Head of caudate nucleus (tissue), 42 donors: ENCODE results near the gene BLOC1S1.

Source experiments
- DNase-seq, 42 donors: peaks; one replicate each; pipeline versions ENCODE4 v3.0.0 to v3.0.0-alpha.2; 2020 to 2021; ENCODE audit warnings: mixed read lengths in 7 of 42
- intact Hi-C: fragments of 100-400 bp; cut with DNase I; formaldehyde crosslinking; loops from one replicate; pipeline ENCODE4 v1.15.0; 2022

The BLOC1S1 gene

DNA sequence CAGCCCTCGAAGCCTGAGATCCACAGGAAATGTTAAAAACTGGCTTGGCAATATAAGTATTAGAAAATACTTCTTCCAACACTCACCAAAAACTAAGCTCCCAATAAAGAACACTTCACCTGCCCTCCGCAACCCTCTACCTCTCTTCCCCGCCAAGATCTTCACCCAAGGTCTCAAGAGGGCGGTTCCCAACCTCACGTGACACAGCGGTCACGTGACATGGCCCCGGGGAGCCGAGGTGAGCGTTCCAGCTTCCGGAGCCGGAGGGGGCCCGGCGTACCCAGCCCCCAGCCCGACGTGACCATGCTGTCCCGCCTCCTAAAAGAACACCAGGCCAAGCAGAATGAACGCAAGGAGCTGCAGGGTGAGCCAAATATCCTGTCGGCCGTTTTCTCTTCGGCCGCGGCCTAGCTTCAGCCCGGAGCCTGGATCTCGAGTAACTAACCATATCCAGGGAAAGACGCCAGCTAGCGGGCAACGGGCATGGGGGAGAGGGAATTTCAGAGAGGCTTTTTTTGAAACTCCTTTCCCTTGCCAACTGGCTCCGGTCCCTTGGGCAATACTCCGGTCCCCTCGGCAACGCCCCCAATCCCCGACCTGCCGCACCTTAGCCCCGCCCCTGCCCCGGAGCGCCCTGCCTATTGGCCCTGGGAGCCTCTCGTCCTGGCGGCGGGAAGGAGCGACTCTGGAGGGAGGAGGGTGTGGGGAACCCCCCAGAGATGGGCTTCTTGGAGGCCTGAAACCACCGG lies at the start of gene BLOC1S1:
BLOC1S1 (plus strand) TSS at position 214 of the 749 bp plus-strand sequence; CDS start at position 220, 6 bp downstream.
- peak; percentile 83 to 97 (median 93) for DNase-seq
- intact Hi-C loops: no loop called here

DNA sequence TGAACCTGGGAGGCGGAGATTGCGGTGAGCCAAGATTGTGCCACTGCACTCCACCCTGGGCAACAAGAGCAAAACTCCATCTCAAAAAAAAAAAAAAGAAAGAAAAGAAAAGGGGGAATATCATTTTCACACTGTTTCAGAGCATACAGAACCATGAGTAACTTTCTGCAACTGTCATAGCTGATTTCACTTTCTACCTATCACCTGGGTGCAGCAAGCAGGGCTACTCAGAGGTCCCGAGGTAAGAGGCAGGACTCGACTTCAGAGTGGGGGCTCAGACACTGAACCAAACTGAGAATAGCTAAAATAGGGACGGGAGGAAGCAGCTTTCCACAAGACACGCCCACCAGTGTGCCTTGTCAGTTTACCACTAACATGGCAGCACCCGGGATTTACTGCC lies 49.3 kb upstream of the BLOC1S1 start:
- intact Hi-C loops: no loop called here
- peak in 2 of 42 donors; percentile 11 for DNase-seq

DNA sequence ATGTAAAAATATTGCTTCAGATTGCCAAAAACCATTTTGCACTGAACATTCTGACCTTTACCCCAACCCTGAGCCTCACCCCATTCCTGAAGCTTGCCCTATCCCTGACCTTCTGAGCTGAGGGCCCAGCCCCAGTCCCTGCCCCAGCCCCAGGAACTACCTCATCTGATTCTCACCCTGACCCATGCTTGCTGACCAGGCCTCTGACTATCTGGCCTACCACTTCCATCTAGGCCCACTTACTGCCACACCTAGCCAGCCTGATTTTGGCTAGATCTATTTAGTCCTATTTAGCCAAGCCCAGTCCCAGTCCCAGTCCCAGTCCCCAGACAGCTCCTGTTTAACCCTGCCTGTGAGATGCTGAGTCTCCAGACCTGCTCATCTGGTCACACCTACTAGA lies 45.6 kb upstream of the BLOC1S1 start:
- intact Hi-C loops: no loop called here
- DNase-seq: peak in 2 of 42 donors; percentile 4 to 13

DNA sequence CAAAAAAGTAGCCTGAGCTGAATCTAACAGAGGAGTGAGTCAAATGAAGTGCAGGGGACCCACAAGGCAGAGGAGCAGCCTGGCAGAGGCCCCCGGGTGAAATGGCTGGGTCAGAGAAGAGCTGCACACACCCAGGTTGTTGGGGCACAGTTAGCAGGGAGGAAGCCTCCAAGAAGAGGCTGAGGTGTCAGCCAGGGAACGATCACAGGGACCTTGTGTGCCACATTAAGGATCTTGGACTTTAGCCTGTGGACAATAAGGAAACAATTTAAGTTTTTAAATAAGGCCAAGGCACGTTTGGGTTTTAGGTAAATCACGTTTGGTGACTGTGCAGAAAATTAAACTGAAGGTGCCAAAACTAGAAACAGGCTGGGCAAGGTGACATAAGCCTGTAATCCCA lies 44.1 kb upstream of the BLOC1S1 start:
- peak in 1 of 42 donors; percentile 23 for DNase-seq
- intact Hi-C loops: no loop called here

DNA sequence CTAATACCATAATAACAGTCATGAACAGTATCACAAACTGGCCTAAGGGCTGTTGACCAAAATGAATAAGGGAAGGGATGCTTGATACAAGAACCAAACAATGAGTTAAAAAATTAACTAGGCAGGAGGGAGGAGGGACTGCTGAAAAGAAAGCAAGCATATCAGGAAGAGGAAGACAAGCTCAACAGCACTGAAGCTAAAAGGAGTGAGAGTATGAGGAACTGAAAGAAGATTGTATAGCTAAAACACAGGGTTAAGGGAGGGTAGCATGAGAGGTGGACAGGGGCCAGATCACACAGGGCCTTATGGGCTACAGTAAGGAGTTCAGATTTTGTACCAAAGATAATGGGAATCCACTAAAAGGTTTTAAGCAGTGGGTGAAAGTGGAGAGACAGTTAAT lies 42.2 kb upstream of the BLOC1S1 start:
- intact Hi-C loops: no loop called here
- no peak for DNase-seq

DNA sequence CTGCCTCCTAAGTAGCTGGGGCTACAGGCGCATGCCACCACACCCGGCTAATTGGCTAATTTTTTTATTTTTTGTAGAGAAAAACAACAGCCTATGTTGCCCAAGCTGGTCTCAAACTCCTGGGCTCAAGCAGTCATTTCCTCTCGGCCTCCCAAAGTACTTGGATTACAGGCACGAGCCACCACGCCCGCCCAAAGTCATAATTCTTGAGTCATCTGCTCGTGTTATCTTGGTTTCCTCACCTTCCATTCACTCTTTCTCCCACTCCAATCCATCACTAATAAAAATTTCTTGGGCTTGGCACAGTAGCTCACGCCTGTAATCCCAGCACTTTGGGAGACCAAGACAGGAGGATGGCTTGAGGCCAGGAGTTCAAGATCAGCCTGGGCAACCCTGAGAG lies 40.2 kb upstream of the BLOC1S1 start:
- intact Hi-C loops: no loop called here
- DNase-seq: peak in 1 of 42 donors; percentile 13

DNA sequence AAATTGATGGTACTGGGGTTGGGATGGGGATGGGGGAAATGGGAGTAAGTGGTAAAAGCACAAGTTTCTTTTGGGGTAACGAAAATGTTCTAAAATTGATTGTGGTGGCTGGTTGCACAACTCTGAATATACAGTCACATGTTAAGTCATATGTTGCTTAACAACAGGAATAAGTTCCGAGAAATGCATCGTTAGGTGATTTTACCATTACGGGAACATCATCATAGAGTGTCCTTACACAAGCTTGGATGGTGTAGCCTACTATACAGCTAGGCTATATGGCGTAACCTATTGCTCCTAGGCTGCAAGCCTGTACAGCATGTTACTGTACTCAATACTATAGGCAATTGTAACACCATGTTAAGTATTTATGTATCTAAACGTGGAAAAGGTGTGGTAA lies 39.1 kb upstream of the BLOC1S1 start:
- no peak for DNase-seq
- intact Hi-C loops: no loop called here

DNA sequence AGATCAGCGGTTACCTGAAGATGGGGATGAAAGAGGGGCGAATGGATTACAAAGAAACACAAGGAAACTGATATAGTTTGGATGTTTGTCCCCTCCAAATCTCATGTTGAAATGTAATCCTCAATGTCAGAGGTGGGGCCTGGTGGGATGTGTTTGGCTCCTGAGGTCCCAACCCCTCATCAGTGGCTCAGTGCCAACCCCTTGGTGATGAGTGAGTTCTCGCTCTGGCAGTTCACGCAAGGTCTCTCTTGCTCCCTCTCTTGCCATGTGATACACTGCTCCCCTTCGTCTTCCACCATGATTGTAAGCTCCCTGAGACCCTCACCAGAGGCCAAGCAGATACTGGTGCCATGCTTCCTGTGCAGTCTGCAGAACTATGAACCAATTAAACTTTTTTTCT lies 36.2 kb upstream of the BLOC1S1 start:
- intact Hi-C loops: no loop called here
- DNase-seq: no peak

DNA sequence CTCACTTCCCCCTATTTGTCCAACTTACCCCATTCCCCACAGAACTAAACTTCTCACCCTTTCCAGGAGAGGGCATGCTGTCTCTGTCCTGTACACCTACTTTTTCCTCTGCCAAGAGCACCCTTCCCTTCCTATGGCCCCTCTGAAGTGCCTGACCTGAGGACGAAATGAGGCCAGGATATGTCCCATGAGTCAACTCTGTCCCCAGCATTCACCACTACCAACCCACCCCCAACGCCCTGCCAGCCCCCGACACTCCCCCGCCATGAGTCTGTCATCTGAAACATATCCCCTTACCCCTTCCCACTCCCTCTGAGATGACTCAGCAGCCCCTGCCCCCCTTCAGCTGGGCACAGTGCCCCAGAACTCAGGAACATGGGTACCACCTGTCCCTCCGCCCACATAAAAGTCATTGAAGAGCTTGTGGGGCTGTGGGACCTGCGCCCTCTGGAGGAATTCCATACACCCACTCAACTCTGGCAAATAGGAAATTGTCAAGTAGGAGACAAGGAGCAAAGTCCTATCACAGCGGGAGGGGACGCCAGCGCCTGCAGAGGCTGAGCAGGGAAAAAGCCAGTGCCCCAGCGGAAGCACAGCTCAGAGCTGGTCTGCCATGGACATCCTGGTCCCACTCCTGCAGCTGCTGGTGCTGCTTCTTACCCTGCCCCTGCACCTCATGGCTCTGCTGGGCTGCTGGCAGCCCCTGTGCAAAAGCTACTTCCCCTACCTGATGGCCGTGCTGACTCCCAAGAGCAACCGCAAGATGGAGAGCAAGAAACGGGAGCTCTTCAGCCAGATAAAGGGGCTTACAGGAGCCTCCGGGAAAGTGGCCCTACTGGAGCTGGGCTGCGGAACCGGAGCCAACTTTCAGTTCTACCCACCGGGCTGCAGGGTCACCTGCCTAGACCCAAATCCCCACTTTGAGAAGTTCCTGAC lies 34.4 kb upstream of the BLOC1S1 start:
- intact Hi-C loops: no loop called here
- peak in 30 of 42 donors; percentile 4 to 66 (median 31) for DNase-seq

DNA sequence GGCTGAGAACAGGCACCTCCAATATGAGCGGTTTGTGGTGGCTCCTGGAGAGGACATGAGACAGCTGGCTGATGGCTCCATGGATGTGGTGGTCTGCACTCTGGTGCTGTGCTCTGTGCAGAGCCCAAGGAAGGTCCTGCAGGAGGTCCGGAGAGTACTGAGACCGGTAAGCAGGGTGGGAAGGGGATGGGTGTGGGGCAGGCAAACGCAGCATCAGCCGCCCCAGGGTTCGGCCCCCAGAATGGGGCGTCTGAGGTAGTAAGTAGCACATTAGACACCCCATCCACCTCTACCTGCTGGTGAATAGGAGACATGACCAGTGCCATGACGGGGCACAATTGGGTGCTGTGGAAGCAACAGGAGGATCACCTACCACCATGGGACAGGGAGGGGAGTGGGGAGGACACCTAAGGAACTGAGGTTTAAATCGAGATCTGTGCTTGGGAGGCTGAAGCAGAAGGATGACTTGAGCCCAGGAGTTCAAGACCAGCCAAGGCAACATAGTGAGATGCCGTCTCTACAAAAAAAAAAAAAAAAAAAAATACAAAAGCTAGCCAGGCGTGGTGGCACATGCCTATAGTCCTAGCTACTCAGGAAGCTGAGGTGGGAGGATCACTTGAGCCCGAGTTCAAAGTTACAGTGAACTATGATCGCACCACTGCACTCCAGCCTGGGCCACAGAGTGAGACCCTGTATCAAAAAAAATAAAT lies 33.6 kb upstream of the BLOC1S1 start:
- intact Hi-C loops: no loop called here
- peak in 1 of 42 donors; percentile 30 for DNase-seq

DNA sequence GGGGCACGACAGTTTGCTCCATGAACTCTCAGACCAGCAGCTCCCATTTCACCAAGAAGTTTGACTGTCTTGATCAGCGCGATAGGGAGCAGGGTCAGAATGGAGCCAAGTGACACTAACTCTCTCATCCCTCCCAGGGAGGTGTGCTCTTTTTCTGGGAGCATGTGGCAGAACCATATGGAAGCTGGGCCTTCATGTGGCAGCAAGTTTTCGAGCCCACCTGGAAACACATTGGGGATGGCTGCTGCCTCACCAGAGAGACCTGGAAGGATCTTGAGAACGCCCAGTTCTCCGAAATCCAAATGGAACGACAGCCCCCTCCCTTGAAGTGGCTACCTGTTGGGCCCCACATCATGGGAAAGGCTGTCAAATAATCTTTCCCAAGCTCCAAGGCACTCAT lies 32.2 kb upstream of the BLOC1S1 start:
- peak in 1 of 42 donors; percentile 23 for DNase-seq
- intact Hi-C loops: no loop called here

DNA sequence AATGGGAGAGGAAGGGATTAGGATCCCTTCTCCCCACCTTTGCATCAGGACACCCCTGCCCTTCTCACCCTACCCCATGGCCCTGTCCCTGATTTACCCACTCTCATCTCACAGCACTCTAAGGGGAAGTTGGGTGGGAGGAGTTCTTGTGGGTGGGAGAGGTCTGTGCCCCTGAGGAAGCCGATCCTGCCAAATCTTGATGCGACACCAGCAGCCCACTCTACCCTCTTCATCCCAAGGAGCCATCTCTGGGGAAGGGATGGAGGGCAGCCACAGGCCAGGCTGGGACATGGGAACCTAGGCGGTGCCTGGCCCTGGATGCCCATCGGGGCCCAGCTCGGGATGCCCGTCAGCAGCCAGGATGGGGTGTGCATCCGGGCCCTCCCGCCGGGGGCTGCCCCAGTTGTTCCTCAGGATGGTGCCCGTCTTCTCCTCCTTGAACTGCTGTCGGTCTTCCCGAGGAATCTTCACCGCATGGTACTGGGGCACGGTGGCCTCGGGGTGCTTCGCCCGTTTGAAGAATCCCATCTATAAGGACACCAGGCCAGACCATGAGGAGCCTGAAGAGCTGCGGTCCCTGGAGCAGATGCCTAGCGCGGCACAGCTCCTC lies 31.0 kb upstream of the BLOC1S1 start:
- intact Hi-C loops: no loop called here

DNA sequence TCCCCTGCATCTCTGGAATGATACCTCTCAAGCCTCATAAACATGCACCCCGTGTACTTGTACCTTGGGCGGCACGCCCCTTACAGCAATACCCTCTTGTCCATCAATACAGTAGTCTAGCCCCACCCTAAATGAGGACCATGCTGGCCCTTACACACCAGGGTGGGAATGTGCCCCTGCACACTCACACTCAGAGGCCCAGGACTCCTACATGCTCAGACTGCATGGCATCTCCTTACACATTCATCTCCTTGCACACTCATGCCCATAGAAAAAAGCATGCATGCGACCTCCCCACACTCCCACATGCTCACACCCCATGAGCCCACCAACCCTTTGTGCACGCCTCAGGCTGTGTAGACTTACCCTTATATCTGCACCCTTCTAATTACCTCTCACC lies 30.2 kb upstream of the BLOC1S1 start:
- intact Hi-C loops: no loop called here
- DNase-seq: no peak

More for the DNA sequence above, 31.0 kb upstream of the BLOC1S1 start:
- DNase-seq: peak in 1 of 42 donors; percentile 28

DNA sequence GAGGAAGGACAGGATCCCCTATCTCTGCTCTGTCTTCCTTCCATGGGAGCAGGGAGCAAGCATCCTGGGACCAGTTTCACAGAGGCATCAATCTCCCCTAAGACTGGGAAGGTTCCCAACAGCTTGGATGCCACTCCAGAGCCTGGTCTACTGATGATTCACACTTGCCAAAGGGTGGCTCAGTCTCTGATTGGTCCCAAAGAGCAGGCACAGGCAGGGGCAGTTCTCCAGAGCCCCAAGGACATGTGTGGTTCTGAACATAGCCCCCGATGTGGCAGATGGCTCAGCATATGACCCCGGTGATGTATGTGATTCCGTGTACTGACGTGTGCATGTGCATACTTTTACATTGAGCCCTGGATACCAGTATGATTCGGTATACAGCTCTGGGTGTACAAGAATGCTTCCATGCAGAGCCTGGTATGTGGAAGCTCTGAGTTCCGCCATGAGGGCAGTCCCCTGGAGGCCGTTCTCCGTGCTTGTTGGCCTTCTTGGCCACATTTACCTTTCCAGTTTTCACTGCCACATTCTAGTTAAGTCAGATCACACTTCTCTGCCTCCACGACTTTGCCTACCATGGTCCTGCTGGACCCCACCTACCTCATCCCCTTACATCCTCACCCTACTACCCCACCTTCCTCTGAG lies 29.4 kb upstream of the BLOC1S1 start:
- intact Hi-C loops: no loop called here
- DNase-seq: no peak

DNA sequence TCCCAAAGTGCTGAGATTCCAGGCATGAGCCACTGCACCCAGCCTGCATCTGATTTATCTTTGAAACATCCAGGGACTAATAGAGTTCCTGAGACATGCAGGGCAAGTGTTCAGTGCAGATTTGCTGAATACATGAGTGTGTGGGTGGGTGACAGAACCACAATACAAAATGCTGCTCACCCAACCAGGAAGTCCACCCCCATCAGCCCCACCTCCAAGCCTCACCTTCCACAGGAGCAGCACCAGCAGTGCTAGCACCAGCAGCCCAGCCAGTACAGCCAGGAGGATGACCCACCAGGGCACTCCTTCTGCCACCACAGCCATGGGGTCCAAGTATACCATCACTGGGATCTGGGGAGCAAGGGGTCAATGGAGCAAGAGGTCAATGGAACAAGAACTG lies 28.1 kb upstream of the BLOC1S1 start:
- intact Hi-C loops: no loop called here
- peak in 1 of 42 donors; percentile 25 for DNase-seq

DNA sequence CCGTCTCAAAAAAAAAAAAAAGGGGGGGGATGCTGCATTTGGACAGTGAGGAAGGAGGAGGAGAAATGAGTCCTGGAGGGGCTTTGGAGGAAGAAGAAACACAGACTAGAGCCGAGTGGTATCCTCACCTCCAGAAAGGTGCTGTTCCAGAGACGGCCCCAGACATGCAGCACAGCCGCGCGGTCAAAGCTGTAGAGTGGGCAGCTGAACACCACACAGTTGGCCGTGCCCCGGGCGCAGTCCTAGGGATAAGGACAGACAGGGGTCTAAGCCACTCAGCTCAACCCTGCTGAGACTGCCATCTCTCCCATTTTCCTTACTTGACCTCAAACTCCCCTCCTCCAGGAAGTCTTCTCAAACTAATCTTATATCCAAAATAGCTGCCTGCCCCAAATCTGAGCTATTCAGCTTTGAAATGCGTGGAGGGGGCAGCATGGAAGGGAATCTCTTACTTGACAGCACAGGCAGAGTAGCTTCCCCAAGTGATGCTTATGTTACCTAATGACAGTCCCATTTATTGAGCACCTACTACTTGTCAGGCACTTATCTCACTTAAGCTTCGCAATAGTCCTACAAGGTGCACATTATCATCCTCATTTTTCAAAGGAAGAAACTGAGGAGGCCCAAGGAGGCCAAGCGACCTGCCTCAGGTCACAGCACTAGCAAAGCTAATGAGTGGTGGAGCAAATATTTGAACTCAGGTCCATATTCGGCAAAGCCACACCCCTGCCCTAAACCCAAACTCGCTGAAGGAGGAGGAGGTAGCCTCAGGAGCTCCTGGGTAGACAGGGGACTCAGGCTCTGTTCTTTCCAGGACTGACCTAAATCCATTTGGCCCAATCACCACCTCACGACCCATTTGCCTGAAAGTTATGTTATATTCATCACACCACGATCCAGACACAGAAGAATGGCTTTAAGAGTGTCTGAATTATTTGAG lies 26.9 kb upstream of the BLOC1S1 start:
- peak in 1 of 42 donors; percentile 42 for DNase-seq
- intact Hi-C loops: no loop called here

DNA sequence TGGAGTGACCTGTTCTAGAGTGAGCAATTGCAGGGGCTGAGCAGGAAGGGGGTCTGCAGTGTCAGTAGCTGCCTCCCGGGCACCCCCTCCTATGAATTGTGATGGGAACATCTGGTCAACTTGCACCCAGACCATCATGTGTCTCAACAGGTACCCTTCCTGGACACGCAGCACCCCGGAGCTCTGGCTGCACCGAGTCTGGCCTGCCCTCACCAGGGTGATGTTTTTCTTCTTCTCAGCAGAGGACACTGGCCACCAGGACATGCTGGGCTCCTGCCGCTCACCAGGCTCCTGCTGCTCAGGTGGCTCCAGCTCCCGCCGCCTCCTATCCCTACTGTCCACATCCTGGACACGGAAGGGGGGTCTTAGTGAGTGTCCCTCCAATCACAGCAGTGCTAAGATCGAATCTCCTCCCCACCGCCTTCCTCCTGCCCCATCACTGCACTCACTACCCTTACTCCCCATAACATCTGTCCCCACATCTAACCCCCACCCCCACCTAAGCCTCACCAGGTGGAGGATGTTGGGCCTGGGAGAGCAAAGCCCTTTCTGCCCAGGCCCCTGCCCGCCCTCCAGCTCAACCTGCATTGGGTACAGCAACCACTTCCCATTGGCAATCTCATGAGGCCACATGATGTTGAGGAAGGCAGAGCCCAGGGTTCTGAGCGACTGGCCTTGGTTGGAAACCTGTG lies 23.1 kb upstream of the BLOC1S1 start:
- intact Hi-C loops: no loop called here
- DNase-seq: peak in 1 of 42 donors; percentile 8
